DND-41 (cell line): ENCODE measurements around the gene GRPEL1.

ENCODE experiments used
- ATAC-seq: fragments of 200-7000 bp; cut with Tn5 transposase; 3 replicates; pipeline ENCODE4 v1.9.1; 2021; ENCODE audit warnings: low read depth; ENCODE audit not compliant: insufficient read depth
- DNase-seq: peaks from one replicate; pipeline ENCODE4 v3.0.0-alpha.2; 2020
- H2AFZ ChIP-seq: 2 replicates; pipeline ENCODE4 v1.6.0; 2012; ENCODE audit warnings: low read depth, low read length
- H3K27ac ChIP-seq: 2 replicates; pipeline ENCODE4 v1.5.1; 2012; ENCODE audit warnings: low read length, inconsistent platforms
- H3K27me3 ChIP-seq: fragments of 200-600 bp; sonication (generic); 2 replicates; pipeline ENCODE4 v1.6.0; 2012; ENCODE audit warnings: low read length, mild to moderate bottlenecking, inconsistent platforms; ENCODE audit not compliant: insufficient read depth, poor library complexity
- H3K36me3 ChIP-seq: 2 replicates; pipeline ENCODE4 v1.5.1; 2012; ENCODE audit warnings: low read length, inconsistent platforms; ENCODE audit not compliant: insufficient read depth
- H3K4me1 ChIP-seq: 2 replicates; pipeline ENCODE4 v1.5.1; 2012; ENCODE audit warnings: mild to moderate bottlenecking, low read length; ENCODE audit not compliant: insufficient read depth
- H3K4me2 ChIP-seq: 2 replicates; pipeline ENCODE4 v1.6.0; 2012; ENCODE audit warnings: mild to moderate bottlenecking, moderate library complexity, low read length, inconsistent platforms; ENCODE audit not compliant: insufficient read depth
- H3K4me3 ChIP-seq, 2 experiments: fragments of 200-600 bp in 1 of 2; shearing (Covaris generic) in 1 of 2; 2 replicates each; pipeline ENCODE4 v1.5.1; 2012 to 2016; ENCODE audit warnings: inconsistent platforms in 2 of 2, low read length in 2 of 2, mild to moderate bottlenecking in 2 of 2, low read depth in 1 of 2, moderate library complexity in 1 of 2
- H3K79me2 ChIP-seq: 2 replicates; pipeline ENCODE4 v1.6.0; 2012; ENCODE audit warnings: low read length, inconsistent platforms; ENCODE audit not compliant: insufficient read depth
- H3K9ac ChIP-seq: 2 replicates; pipeline ENCODE4 v1.6.0; 2012; ENCODE audit warnings: low read depth, mild to moderate bottlenecking, inconsistent platforms, low read length, moderate library complexity
- H3K9me3 ChIP-seq: 2 replicates; pipeline ENCODE4 v1.5.1; 2012; ENCODE audit warnings: low read length, moderate library complexity, mild to moderate bottlenecking, inconsistent platforms; ENCODE audit not compliant: insufficient read depth, severe bottlenecking
- H4K20me1 ChIP-seq: 2 replicates; pipeline ENCODE4 v1.6.0; 2012; ENCODE audit warnings: low read length; ENCODE audit not compliant: insufficient read depth
- CTCF ChIP-seq: IDR thresholded peaks from 2 replicates; pipeline ENCODE4 v1.5.1; 2012; ENCODE audit warnings: borderline replicate concordance, low read length, moderate library complexity, mild to moderate bottlenecking; ENCODE audit not compliant: poor library complexity, severe bottlenecking; ENCODE audit errors: extremely low read depth
- EZH2 ChIP-seq: IDR thresholded peaks from 3 replicates; pipeline ENCODE4 v1.6.1; 2012; ENCODE audit warnings: borderline replicate concordance, low read depth, mild to moderate bottlenecking, moderate library complexity, low read length, inconsistent platforms; ENCODE audit not compliant: severe bottlenecking

Gene GRPEL1

GRCh38 chr4:7067126-7067451 lies 775 bp downstream of the GRPEL1 start:
- Histone ChIP-seq H3K9me3 (no peaks in the 10 kb centered on the region), H3K4me3 (peak overlapping the region; percentile 60 to 92; a peak in 3 of 4 replicates), H3K9ac (peak overlapping the region; percentile 86), H3K36me3 (peaks cover 41% of the 10 kb centered on the region), H3K27ac (peak overlapping the region; percentile 78), H3K27me3 (no peaks in the 10 kb centered on the region), H3K79me2 (peaks cover 49% of the 10 kb centered on the region), H4K20me1 (peaks cover 40% of the 10 kb centered on the region), H2AFZ (peak overlapping the region; percentile 89), H3K4me1 (peaks cover 38% of the 10 kb centered on the region), H3K4me2 (peak overlapping the region; percentile 83)
- ATAC-seq (no peak), DNase-seq (no peak)
- TF ChIP-seq CTCF, result no peak
- TF ChIP-seq EZH2, result no peak

GRCh38 chr4:7066493-7066892 lies 1.4 kb downstream of the GRPEL1 start:
- Histone ChIP-seq H3K9ac (peak overlapping the region; percentile 86), H4K20me1 (peaks cover 45% of the 10 kb centered on the region)

GRCh38 chr4:7066006-7066405 lies 1.9 kb downstream of the GRPEL1 start:
- peak overlapping the region; percentile 86; the same call in 1 of the 2 replicates for H3K9ac ChIP-seq
- peak overlapping the region; percentile 83 for H3K4me2 ChIP-seq
- no peak overlapping the region for H3K27ac ChIP-seq
- H2AFZ ChIP-seq, result no peak overlapping the region
- H3K27me3 ChIP-seq, result no peaks in the 10 kb centered on the region
- DNase-seq (no peak), ATAC-seq (no peak)
- peaks cover 38% of the 10 kb centered on the region for H3K4me1 ChIP-seq
- TF ChIP-seq EZH2 (no peak), CTCF (no peak)
- peaks cover 45% of the 10 kb centered on the region for H4K20me1 ChIP-seq
- H3K79me2 ChIP-seq, result peaks cover 49% of the 10 kb centered on the region
- H3K4me3 ChIP-seq, result peak overlapping the region in 1 of 2 experiments; percentile 92; a peak in 1 of 4 replicates
- H3K9me3 ChIP-seq, result no peaks in the 10 kb centered on the region
- peaks cover 52% of the 10 kb centered on the region for H3K36me3 ChIP-seq

More at GRCh38 chr4:7066493-7066892, 1.4 kb downstream of the GRPEL1 start:
- Histone ChIP-seq H2AFZ (no peak overlapping the region), H3K27ac (no peak overlapping the region; the same call in 1 of the 2 replicates), H3K4me3 (peak overlapping the region; percentile 60 to 92; a peak in 3 of 4 replicates), H3K9me3 (no peaks in the 10 kb centered on the region), H3K36me3 (peaks cover 47% of the 10 kb centered on the region), H3K4me2 (peak overlapping the region; percentile 83), H3K4me1 (peaks cover 38% of the 10 kb centered on the region), H3K27me3 (no peaks in the 10 kb centered on the region), H3K79me2 (peaks cover 49% of the 10 kb centered on the region)
- no peak for TF ChIP-seq EZH2
- no peak for TF ChIP-seq CTCF
- ATAC-seq (no peak), DNase-seq (no peak)

GRCh38 chr4:7063362-7063761 lies 4.5 kb downstream of the GRPEL1 start:
- peaks cover 78% of the 10 kb centered on the region for H3K36me3 ChIP-seq
- no peak for DNase-seq

More at GRCh38 chr4:7063362-7063761, 4.5 kb downstream of the GRPEL1 start:
- no peak overlapping the region for H3K9ac ChIP-seq
- no peaks in the 10 kb centered on the region for H3K9me3 ChIP-seq
- no peak overlapping the region for H3K27ac ChIP-seq
- H3K4me3 ChIP-seq, result no peak overlapping the region
- ATAC-seq, result no peak
- H3K4me2 ChIP-seq, result no peak overlapping the region
- no peak overlapping the region for H2AFZ ChIP-seq
- H3K79me2 ChIP-seq, result peaks cover 51% of the 10 kb centered on the region
- H4K20me1 ChIP-seq, result peaks cover 58% of the 10 kb centered on the region
- H3K27me3 ChIP-seq, result no peaks in the 10 kb centered on the region
- no peak for TF ChIP-seq CTCF
- TF ChIP-seq EZH2, result no peak
- peaks cover 24% of the 10 kb centered on the region for H3K4me1 ChIP-seq
